ENCODE results near the gene UBE2G1. TPM values are rescaled to one million over a fixed set of nuclear protein-coding genes. Genes with fewer than 3 reads are reported as not detected.
"Not testable (repeated sequence)": the region's sequence is repeated elsewhere in the genome, so short reads cannot be mapped to it uniquely, and the experiment has no call there.

UBE2G1 gene
- total RNA-seq, 1 experiment from 2014 or later: 56.8 TPM

DNA sequence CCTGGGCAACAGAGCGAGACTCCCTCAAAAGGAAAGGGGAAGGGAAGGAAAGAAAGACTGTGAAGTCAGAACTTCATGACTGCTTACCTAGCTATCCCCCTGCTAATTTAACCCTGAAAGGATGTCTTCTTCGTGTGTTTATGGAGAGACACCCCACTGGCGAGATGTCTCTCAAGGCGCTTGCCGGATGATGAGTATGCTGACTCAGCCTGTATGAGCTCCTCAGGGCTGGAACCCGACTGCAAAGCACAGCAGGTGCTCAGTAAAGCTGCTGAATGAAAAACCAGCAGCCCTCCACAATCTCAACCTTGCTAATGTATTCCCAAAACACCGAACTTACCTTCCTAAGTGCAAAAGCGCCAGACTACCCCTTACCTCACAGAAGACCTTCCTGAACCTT lies 105.0 kb downstream of the UBE2G1 start:
- Mint-ChIP-seq H3K27me3 (ENCODE audit: insufficient read depth, unreplicated experiment) (no peaks in the 10 kb centered on the region), H3K27ac (ENCODE audit: unreplicated experiment) (no peak overlapping the region), H3K4me3 (ENCODE audit: unreplicated experiment) (no peak overlapping the region), H3K9me3 (ENCODE audit: unreplicated experiment) (no peaks in the 10 kb centered on the region), H3K36me3 (ENCODE audit: insufficient read depth, unreplicated experiment) (peaks cover 20% of the 10 kb centered on the region), H3K4me1 (ENCODE audit: low read depth, unreplicated experiment) (peaks cover 17% of the 10 kb centered on the region)
- no peaks in the 10 kb centered on the region for H3K36me3 ChIP-seq (ENCODE audit: control insufficient read depth, insufficient read depth, low read length)
- BruUV-seq (replicated peaks): no TSS peak
- no peaks in the 10 kb centered on the region for H3K4me1 ChIP-seq
- POLR2A ChIA-PET: no interaction called here
- no peaks in the 10 kb centered on the region for H3K27me3 ChIP-seq (replicated peaks; ENCODE audit: control insufficient read depth, insufficient read depth, low read length)
- H3K9me3 ChIP-seq: no peaks in the 10 kb centered on the region
- intact Hi-C loops (cut with micrococcal nuclease; ENCODE audit: unreplicated experiment): loop anchor here (5.0 kb wide), 1 partner anchor 106 kb away; the partner anchor contains the start of gene UBE2G1
- CTCF ChIA-PET: no interaction called here
- no peak overlapping the region for H3K4me3 ChIP-seq (ENCODE audit: low read depth, low read length)
- TF ChIP-seq, protein P1, sequence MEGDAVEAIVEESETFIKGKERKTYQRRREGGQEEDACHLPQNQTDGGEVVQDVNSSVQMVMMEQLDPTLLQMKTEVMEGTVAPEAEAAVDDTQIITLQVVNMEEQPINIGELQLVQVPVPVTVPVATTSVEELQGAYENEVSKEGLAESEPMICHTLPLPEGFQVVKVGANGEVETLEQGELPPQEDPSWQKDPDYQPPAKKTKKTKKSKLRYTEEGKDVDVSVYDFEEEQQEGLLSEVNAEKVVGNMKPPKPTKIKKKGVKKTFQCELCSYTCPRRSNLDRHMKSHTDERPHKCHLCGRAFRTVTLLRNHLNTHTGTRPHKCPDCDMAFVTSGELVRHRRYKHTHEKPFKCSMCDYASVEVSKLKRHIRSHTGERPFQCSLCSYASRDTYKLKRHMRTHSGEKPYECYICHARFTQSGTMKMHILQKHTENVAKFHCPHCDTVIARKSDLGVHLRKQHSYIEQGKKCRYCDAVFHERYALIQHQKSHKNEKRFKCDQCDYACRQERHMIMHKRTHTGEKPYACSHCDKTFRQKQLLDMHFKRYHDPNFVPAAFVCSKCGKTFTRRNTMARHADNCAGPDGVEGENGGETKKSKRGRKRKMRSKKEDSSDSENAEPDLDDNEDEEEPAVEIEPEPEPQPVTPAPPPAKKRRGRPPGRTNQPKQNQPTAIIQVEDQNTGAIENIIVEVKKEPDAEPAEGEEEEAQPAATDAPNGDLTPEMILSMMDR (IDR thresholded peaks at IDR 0.05; ENCODE audit: insufficient read depth in 1 of 2, low read depth in 1 of 2, low read length in 1 of 2, severe bottlenecking in 1 of 2, unreplicated experiment in 1 of 2): no peak
- no peak for DNase-seq

DNA sequence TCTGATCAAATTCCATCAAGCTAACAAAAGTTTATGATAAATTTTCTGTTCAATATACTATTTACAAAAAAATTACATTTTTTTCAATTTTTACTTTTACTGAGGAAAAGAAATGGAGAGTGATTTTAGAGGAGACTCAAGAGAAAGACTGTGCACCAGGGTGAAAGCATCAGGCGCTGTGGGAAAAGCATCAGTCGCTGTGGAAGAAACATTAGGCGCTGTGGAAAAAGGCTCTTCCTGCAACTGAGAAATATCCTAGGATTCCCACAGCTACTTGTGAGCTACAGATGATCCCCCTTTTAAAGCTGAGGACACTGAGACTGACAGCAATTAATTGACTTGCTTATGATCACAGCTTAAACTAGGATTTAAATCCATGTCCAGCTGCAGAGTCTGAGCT lies 107.6 kb downstream of the UBE2G1 start:
- Histone ChIP-seq H3K27me3 (replicated peaks; ENCODE audit: control insufficient read depth, insufficient read depth, low read length) (no peaks in the 10 kb centered on the region), H3K4me1 (no peaks in the 10 kb centered on the region), H3K36me3 (ENCODE audit: control insufficient read depth, insufficient read depth, low read length) (no peaks in the 10 kb centered on the region), H3K4me3 (ENCODE audit: low read depth, low read length) (no peak overlapping the region), H3K9me3 (no peaks in the 10 kb centered on the region)
- Mint-ChIP-seq H3K9me3 (ENCODE audit: unreplicated experiment) (no peaks in the 10 kb centered on the region), H3K4me1 (ENCODE audit: low read depth, unreplicated experiment) (peaks cover 9% of the 10 kb centered on the region), H3K27ac (ENCODE audit: unreplicated experiment) (no peak overlapping the region), H3K4me3 (ENCODE audit: unreplicated experiment) (no peak overlapping the region), H3K27me3 (ENCODE audit: insufficient read depth, unreplicated experiment) (no peaks in the 10 kb centered on the region), H3K36me3 (ENCODE audit: insufficient read depth, unreplicated experiment) (peaks cover 10% of the 10 kb centered on the region)
- TF ChIP-seq, protein P1 (IDR thresholded peaks at IDR 0.05; ENCODE audit: insufficient read depth in 1 of 2, low read depth in 1 of 2, low read length in 1 of 2, severe bottlenecking in 1 of 2, unreplicated experiment in 1 of 2): no peak
- ChIA-PET CTCF (no interaction called here), POLR2A (no interaction called here)
- intact Hi-C loops (cut with micrococcal nuclease; ENCODE audit: unreplicated experiment): no loop called here
- DNase-seq: no peak
- no TSS peak for BruUV-seq (replicated peaks)

DNA sequence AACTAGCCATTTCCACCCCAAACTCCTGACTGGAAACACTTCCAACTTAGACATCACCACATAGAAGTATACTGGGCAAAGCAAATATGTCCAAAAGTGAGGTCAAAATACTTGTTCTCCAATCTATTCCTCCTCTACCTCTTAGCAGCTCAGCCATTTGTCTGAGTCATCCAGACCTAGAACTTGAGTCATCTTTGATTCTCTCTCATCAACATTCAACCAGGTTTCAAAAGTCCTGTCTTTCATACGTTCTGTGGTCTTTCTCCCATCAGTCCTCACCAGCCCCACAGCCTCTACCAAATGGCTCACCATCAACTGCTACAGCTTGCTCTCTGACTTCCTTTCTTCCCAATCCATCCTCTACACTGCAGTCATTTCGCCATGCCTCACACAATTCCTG lies 109.5 kb downstream of the UBE2G1 start:
- no TSS peak for BruUV-seq (replicated peaks)
- Mint-ChIP-seq H3K9me3 (ENCODE audit: unreplicated experiment) (no peaks in the 10 kb centered on the region), H3K4me1 (ENCODE audit: low read depth, unreplicated experiment) (peaks cover 8% of the 10 kb centered on the region), H3K27ac (ENCODE audit: unreplicated experiment) (no peak overlapping the region), H3K4me3 (ENCODE audit: unreplicated experiment) (no peak overlapping the region), H3K27me3 (ENCODE audit: insufficient read depth, unreplicated experiment) (no peaks in the 10 kb centered on the region), H3K36me3 (ENCODE audit: insufficient read depth, unreplicated experiment) (peaks cover 13% of the 10 kb centered on the region)
- POLR2A ChIA-PET: no interaction called here
- Histone ChIP-seq H3K4me1 (no peaks in the 10 kb centered on the region), H3K27me3 (replicated peaks; ENCODE audit: control insufficient read depth, insufficient read depth, low read length) (no peaks in the 10 kb centered on the region), H3K9me3 (no peaks in the 10 kb centered on the region), H3K36me3 (ENCODE audit: control insufficient read depth, insufficient read depth, low read length) (no peaks in the 10 kb centered on the region), H3K4me3 (ENCODE audit: low read depth, low read length) (no peak overlapping the region)
- TF ChIP-seq, protein P1 (IDR thresholded peaks at IDR 0.05; ENCODE audit: insufficient read depth in 1 of 2, low read depth in 1 of 2, low read length in 1 of 2, severe bottlenecking in 1 of 2, unreplicated experiment in 1 of 2): no peak
- CTCF ChIA-PET: no interaction called here
- intact Hi-C loops (cut with micrococcal nuclease; ENCODE audit: unreplicated experiment): no loop called here
- DNase-seq: no peak

DNA sequence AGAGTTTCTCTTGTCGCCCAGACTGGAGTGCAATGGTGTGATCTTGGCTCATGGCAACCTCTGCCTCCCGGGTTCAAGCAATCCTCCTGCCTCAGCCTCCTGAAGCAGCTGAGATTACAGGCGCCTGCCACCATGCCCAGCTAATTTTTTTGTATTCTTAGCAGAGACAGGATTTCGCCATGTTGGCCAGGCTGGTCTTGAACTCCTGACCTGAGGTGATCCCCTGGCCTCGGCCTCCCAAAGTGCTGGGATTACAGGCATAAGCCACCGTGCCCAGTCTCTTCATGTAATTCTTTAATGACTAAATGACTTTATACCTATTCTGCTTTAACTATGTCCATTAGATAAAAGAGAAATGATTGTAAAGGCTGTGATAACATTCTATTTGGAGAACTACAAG lies 111.2 kb downstream of the UBE2G1 start:
- H3K9me3 ChIP-seq; H3K27me3 Mint-ChIP-seq (ENCODE audit: insufficient read depth, unreplicated experiment); H3K4me3 Mint-ChIP-seq (ENCODE audit: unreplicated experiment); H3K27ac Mint-ChIP-seq (ENCODE audit: unreplicated experiment); DNase-seq; BruUV-seq (replicated peaks); H3K4me1 Mint-ChIP-seq (ENCODE audit: low read depth, unreplicated experiment); intact Hi-C loops (cut with micrococcal nuclease; ENCODE audit: unreplicated experiment); H3K4me3 ChIP-seq (ENCODE audit: low read depth, low read length); H3K9me3 Mint-ChIP-seq (ENCODE audit: unreplicated experiment); H3K36me3 ChIP-seq (ENCODE audit: control insufficient read depth, insufficient read depth, low read length); H3K27me3 ChIP-seq (replicated peaks; ENCODE audit: control insufficient read depth, insufficient read depth, low read length); H3K4me1 ChIP-seq: not testable (repeated sequence)
- H3K36me3 Mint-ChIP-seq (ENCODE audit: insufficient read depth, unreplicated experiment): peaks cover 13% of the 10 kb centered on the region
- POLR2A ChIA-PET: interaction anchor here (1.0 kb wide), 1 partner anchor 111 kb away, joined by 5 read pairs; no protein-coding TSS in a partner anchor
- CTCF ChIA-PET: interaction anchor here (0.7 kb wide), 1 partner anchor 158 kb away, joined by 6 read pairs; no protein-coding TSS in a partner anchor

Data from Caco-2 (cell line).